ENCODE data around the gene NUTM1.
A peak's percentile ranks its signal among the peaks of the same experiment; 100 is the strongest.

NUTM1 gene, protein sequence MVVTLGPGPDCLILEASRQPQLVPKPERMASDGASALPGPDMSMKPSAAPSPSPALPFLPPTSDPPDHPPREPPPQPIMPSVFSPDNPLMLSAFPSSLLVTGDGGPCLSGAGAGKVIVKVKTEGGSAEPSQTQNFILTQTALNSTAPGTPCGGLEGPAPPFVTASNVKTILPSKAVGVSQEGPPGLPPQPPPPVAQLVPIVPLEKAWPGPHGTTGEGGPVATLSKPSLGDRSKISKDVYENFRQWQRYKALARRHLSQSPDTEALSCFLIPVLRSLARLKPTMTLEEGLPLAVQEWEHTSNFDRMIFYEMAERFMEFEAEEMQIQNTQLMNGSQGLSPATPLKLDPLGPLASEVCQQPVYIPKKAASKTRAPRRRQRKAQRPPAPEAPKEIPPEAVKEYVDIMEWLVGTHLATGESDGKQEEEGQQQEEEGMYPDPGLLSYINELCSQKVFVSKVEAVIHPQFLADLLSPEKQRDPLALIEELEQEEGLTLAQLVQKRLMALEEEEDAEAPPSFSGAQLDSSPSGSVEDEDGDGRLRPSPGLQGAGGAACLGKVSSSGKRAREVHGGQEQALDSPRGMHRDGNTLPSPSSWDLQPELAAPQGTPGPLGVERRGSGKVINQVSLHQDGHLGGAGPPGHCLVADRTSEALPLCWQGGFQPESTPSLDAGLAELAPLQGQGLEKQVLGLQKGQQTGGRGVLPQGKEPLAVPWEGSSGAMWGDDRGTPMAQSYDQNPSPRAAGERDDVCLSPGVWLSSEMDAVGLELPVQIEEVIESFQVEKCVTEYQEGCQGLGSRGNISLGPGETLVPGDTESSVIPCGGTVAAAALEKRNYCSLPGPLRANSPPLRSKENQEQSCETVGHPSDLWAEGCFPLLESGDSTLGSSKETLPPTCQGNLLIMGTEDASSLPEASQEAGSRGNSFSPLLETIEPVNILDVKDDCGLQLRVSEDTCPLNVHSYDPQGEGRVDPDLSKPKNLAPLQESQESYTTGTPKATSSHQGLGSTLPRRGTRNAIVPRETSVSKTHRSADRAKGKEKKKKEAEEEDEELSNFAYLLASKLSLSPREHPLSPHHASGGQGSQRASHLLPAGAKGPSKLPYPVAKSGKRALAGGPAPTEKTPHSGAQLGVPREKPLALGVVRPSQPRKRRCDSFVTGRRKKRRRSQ

DNA sequence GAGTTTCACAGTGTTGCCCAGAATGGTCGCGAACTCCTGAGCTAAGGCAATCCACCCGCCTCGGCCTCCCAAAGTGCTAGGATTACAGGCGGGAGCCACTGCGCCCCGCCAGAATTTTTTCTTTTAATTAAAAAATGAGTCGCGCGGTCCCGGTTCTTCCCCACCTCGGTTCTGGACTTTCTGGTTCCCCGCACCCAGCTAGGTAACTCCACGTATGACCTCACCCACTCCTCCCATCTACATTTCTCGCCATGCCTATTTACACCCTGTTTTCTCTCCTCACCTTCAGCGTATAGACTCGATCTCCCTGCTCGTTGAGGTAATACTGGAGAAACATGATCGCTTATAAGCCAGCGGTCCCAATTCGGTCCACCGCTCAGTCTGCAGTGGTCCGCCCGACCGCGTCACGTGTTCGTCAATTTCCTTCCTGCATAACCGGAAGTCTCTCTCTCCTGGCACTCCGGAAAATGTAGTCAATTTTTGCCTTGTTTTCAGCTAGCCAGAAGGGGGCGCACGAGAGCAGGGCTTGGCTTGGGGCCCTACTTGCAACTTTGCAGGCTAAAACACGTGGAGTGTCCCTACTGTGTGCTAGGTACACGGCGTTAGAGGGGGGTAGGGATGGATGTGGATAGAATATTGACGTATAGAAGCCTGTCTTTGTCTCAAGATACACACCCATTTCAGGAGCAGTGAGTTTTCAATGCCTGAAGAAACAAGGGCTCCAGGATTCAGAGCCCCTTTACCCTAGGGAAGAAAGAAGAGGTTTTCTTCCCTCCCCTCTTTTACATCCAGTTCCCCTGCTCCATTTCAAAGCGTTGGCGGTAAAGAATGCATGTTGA is at the start of gene NUTM1, which contains the start of gene NOP10:
Gene NUTM1 (plus strand): TSS at position 579 of the 839 bp plus-strand sequence. CDS start 382 bp downstream, outside the sequence.
Gene NOP10 (minus strand): TSS at position 400 of the 839 bp plus-strand sequence. CDS start 63 bp downstream, at position 337.
- DNase-seq (ENCODE audit: low read depth): peak; percentile 92

DNA sequence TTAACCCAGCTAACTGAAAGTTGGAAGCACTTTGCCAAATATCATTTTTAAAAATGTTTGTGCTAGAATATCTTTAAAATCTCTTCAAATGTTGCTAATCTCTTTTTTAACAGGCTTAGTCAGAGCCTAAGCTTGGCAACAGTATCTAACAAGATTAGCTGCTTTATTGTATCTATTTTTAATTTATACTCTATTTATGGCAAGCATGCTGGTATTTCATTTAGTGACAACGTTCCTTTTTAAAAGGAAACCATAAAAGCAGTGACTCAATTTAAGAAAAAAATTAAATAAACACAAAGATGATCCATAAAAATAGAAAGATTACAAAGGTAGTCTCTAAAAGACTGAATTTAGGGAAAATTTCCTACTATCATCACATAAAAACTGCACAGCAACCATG is 46.1 kb upstream of the NUTM1 start:
- DNase-seq (ENCODE audit: low read depth): no peak

GRCh38 chr15:34301058-34301457 is 42.1 kb upstream of the NUTM1 start:
- DNase-seq (ENCODE audit: low read depth): no peak

GRCh38 chr15:34304613-34305012 is 38.5 kb upstream of the NUTM1 start:
- peak; percentile 54 for DNase-seq (ENCODE audit: low read depth)

DNA sequence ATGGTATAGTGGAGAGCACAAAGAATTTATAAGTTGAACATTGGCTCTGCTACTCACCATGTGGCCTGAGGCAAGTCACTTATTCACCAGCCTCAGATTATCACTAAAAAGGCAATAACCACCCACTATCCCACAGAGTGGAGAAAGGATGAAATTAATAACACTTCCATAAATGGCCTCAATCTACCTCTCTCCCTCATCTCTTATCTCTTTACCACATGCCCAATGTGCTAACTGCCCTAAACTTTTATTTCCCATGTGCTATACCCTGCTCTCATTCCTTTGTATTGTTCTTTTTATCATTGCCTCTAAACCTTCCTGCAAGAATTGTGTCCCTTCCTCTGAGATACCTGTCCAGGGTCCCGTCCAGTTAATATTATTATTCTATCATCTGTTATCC is 31.6 kb upstream of the NUTM1 start:
- no peak for DNase-seq (ENCODE audit: low read depth)

- peak; percentile 50 for DNase-seq (ENCODE audit: low read depth)
Measured at GRCh38 chr15:34314491-34315490, 28.3 kb upstream of the NUTM1 start.

GRCh38 chr15:34318277-34319079 is 24.6 kb upstream of the NUTM1 start:
- DNase-seq (ENCODE audit: low read depth): peak; percentile 71

- no peak for DNase-seq (ENCODE audit: low read depth)
Measured at GRCh38 chr15:34323217-34323616, 19.9 kb upstream of the NUTM1 start.

DNA sequence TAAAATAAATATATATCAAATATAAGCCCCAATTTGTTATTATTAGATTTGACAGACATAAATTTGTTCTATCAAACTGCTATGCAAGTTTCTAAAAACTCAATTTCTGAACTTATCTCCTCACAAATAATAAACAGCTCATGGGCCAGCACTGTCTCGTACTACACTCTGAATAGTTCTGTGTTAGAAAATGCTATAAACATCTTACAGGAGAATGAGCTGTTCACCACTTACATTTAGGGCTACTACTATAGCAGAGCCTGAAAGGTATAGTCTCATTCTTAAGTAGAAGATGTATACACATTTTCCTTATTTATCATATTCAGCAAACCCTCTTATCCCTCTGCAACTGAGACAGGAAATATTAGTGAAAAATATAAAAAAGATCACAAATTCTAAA is 18.2 kb upstream of the NUTM1 start:
- DNase-seq (ENCODE audit: low read depth): no peak

GRCh38 chr15:34325368-34325767 is 17.7 kb upstream of the NUTM1 start:
- DNase-seq (ENCODE audit: low read depth): no peak

- DNase-seq (ENCODE audit: low read depth): no peak
Measured at GRCh38 chr15:34327906-34328305, 15.2 kb upstream of the NUTM1 start.

DNA sequence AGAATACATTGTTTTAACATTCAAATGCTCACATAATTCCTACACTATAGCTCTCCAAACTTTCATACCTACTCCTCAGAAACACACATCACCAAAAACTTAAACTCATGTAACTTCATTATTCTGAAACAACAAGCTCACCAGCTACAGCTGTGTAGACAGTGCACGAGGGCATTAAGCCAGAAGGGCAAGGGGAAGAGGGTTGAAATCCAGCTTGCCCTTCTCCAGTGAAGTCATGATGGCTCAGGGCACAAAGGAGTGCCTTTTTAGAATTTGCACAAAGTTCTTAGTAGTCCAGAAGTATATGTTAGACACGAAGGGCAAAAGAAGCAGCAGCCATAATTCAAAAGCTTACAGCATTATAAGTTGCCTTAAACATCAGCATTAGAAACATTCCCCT is 14.1 kb upstream of the NUTM1 start:
- DNase-seq (ENCODE audit: low read depth): no peak

DNA sequence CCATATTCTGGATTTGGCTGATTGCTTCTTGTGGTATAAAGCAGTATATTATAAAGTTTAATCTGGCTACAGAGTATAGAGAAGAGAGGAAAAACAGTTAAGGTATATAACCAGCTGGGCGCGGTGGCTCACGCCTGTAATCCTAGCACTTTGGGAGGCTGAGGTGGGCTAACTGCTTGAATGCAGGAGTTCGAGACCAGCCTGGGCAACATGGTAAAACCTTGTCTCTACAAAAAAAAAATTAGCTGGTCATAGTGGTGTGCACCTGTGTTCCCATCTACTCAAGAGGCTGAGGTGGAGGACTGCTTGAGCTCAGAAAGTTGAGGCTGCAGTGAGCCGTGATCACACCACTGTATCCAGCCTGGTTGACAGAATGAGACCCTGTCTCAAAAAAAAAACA is 12.8 kb upstream of the NUTM1 start:
- no peak for DNase-seq (ENCODE audit: low read depth)

GRCh38 chr15:34331809-34332208 is 11.3 kb upstream of the NUTM1 start:
- peak; percentile 40 for DNase-seq (ENCODE audit: low read depth)

- DNase-seq (ENCODE audit: low read depth): no peak
Measured at GRCh38 chr15:34332553-34333120, 10.5 kb upstream of the NUTM1 start.

- DNase-seq (ENCODE audit: low read depth): no peak
Measured at GRCh38 chr15:34334672-34335071, 8.4 kb upstream of the NUTM1 start.

GRCh38 chr15:34335176-34336032 is 7.7 kb upstream of the NUTM1 start:
- DNase-seq (ENCODE audit: low read depth): no peak

Data from amniotic epithelial cell (primary cell).